Trophoblast cell (in vitro differentiated cells and primary cell): Measurements from ENCODE around the gene POGZ.

Experiments
- DNase-seq, 2 donors: peaks; one replicate each; pipeline ENCODE4 v3.0.0-alpha.2; 2016
- H2AFZ ChIP-seq: 2 replicates; pipeline ENCODE4 v1.6.1; 2013; ENCODE audit warnings: low read length, moderate library complexity, mild to moderate bottlenecking; ENCODE audit not compliant: insufficient read depth, poor library complexity
- H2AK5ac ChIP-seq: 2 replicates; pipeline ENCODE4 v1.6.1; 2013; ENCODE audit warnings: mild to moderate bottlenecking, low read length
- H2BK120ac ChIP-seq: 2 replicates; pipeline ENCODE4 v1.6.1; 2013; ENCODE audit warnings: low read length, mild to moderate bottlenecking, moderate library complexity; ENCODE audit not compliant: insufficient read depth, poor library complexity
- H2BK12ac ChIP-seq: 2 replicates; pipeline ENCODE4 v1.6.1; 2013; ENCODE audit warnings: mild to moderate bottlenecking, low read length, moderate library complexity
- H2BK5ac ChIP-seq: 2 replicates; pipeline ENCODE4 v1.6.1; 2013; ENCODE audit warnings: low read length, low read depth, moderate library complexity, mild to moderate bottlenecking; ENCODE audit not compliant: poor library complexity
- H3K14ac ChIP-seq: 2 replicates; pipeline ENCODE4 v1.6.1; 2013; ENCODE audit warnings: mild to moderate bottlenecking, low read length
- H3K18ac ChIP-seq: 2 replicates; pipeline ENCODE4 v1.6.1; 2013; ENCODE audit warnings: mild to moderate bottlenecking, low read length
- H3K23ac ChIP-seq: 2 replicates; pipeline ENCODE4 v1.6.1; 2013; ENCODE audit warnings: low read length
- H3K27ac ChIP-seq: 2 replicates; pipeline ENCODE4 v1.5.1; 2013; ENCODE audit warnings: low read depth, mild to moderate bottlenecking, inconsistent platforms, low read length, moderate library complexity
- H3K27me3 ChIP-seq: 2 replicates; pipeline ENCODE4 v1.6.1; 2013; ENCODE audit warnings: inconsistent platforms, mild to moderate bottlenecking, low read length, moderate library complexity; ENCODE audit not compliant: insufficient read depth
- H3K36me3 ChIP-seq, 2 experiments: 1 replicate in 1 of 2; 2 replicates in 1 of 2; pipeline ENCODE4 v1.6.1; 2013; ENCODE audit warnings: low read length in 2 of 2, mild to moderate bottlenecking in 2 of 2, moderate library complexity in 1 of 2; ENCODE audit not compliant: insufficient read depth in 2 of 2, control insufficient read depth in 1 of 2
- H3K4ac ChIP-seq: 2 replicates; pipeline ENCODE4 v1.6.1; 2013; ENCODE audit warnings: low read depth, mild to moderate bottlenecking, low read length, moderate library complexity
- H3K4me1 ChIP-seq, 2 experiments: 1 replicate in 1 of 2; 2 replicates in 1 of 2; pipeline ENCODE4 v1.6.1; 2013; ENCODE audit warnings: low read length in 2 of 2, mild to moderate bottlenecking in 2 of 2, moderate library complexity in 1 of 2; ENCODE audit not compliant: insufficient read depth in 2 of 2, control insufficient read depth in 1 of 2
- H3K4me2 ChIP-seq: 2 replicates; pipeline ENCODE4 v1.6.1; 2013; ENCODE audit warnings: inconsistent platforms, mild to moderate bottlenecking, low read length, moderate library complexity
- H3K4me3 ChIP-seq: 2 replicates; pipeline ENCODE4 v1.5.1; 2013; ENCODE audit warnings: mild to moderate bottlenecking, low read depth, low read length, inconsistent platforms
- H3K79me1 ChIP-seq: one replicate; pipeline ENCODE4 v1.6.1; 2013; ENCODE audit warnings: low read length
- H3K79me2 ChIP-seq: 2 replicates; pipeline ENCODE4 v1.6.1; 2013; ENCODE audit warnings: low read length, mild to moderate bottlenecking; ENCODE audit not compliant: control insufficient read depth, insufficient read depth, poor library complexity
- H3K9ac ChIP-seq: 2 replicates; pipeline ENCODE4 v1.6.1; 2013; ENCODE audit warnings: mild to moderate bottlenecking, low read length
- H3K9me3 ChIP-seq: 2 replicates; pipeline ENCODE4 v1.6.1; 2013; ENCODE audit warnings: low read depth, mild to moderate bottlenecking, control low read depth, inconsistent platforms, low read length; ENCODE audit not compliant: insufficient read depth
- H4K12ac ChIP-seq: 2 replicates; pipeline ENCODE4 v1.6.1; 2013; ENCODE audit warnings: low read depth, mild to moderate bottlenecking, low read length, moderate library complexity
- H4K8ac ChIP-seq: 2 replicates; pipeline ENCODE4 v1.6.1; 2013; ENCODE audit warnings: low read depth, mild to moderate bottlenecking, low read length, moderate library complexity
- H4K91ac ChIP-seq: one replicate; pipeline ENCODE4 v1.6.1; 2013; ENCODE audit warnings: low read depth, mild to moderate bottlenecking, low read length, moderate library complexity
- WGBS: extraction: QIAGEN DNeasy Blood & Tissue Kit; methylation state at CpG from one replicate; pipeline ENCODE4 v1.1.7; 2013; ENCODE audit warnings: missing lambda C conversion rate; ENCODE audit not compliant: insufficient read length, insufficient coverage; ENCODE audit errors: extremely low coverage; 5-methylcytosine and 5-hydroxymethylcytosine counted together

POGZ gene

DNA sequence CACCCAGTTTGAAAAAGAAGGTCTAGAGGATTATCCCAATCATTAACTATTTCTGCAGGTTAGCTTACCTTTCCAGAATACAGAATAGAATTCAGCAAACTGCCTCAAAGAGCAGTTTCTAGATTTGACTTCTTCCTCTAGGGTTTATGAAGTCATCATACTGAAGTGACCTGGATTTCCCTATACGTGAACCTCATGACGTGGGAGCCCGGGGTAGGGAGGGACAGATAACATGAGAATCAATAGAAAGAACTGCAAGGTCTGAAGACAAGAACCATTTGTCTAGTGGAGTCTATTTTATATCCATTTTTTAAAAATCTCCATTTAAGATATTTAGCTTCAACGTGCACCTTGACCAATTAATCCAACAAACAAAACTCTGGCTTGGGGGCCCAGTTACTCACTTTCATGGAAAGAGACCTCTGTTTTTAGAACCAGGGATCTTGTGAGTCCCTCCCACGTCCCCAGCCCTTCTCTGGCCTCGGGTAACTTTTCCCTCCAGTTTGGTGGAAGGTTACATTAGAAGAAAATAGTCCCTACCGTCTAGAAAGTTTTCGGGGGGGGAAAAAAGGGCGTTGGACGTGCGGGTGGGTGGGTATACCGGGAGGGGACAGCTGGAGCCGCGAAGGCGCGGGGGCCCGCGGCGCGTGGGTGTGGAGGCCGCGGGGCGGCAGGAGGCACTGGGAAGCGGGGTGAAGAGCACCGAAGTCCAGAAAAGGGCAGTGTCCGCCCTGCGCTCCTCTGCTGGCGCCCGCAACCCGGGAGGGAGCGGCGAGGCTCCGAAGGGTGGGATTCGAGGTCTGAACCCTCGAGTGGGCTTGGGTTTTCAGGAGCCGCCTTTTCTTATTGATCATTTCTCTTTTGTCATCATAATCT lies 13.8 kb upstream of the POGZ start:
- peak overlapping the region; percentile 92 for H2AFZ ChIP-seq
- H4K8ac ChIP-seq: peak overlapping the region; percentile 96
- H3K27ac ChIP-seq: no peak overlapping the region
- H3K27me3 ChIP-seq: no peaks in the 10 kb centered on the region
- H3K79me1 ChIP-seq: peaks cover 3% of the 10 kb centered on the region
- no peaks in the 10 kb centered on the region for H3K36me3 ChIP-seq
- no peak overlapping the region for H2AK5ac ChIP-seq
- no peak overlapping the region for H3K23ac ChIP-seq
- H4K12ac ChIP-seq: peak overlapping the region; percentile 80
- H3K9me3 ChIP-seq: no peaks in the 10 kb centered on the region
- H3K4ac ChIP-seq: peak overlapping the region; percentile 65
- H3K79me2 ChIP-seq: peaks cover 2% of the 10 kb centered on the region
- H2BK120ac ChIP-seq: peak overlapping the region; percentile 93
- H3K18ac ChIP-seq: peak overlapping the region; percentile 90
- peak overlapping the region; percentile 50 for H2BK5ac ChIP-seq
- DNase-seq: peak; percentile 6 to 65
- H4K91ac ChIP-seq: peak overlapping the region; percentile 95
- H3K4me2 ChIP-seq: peak overlapping the region; percentile 62
- peak overlapping the region; percentile 72 for H3K4me3 ChIP-seq
- H2BK12ac ChIP-seq: peak overlapping the region; percentile 84
- WGBS: no CpG with 5 or more reads among the region's 36 CpGs
- H3K9ac ChIP-seq: peak overlapping the region; percentile 84
- peak overlapping the region; percentile 95 for H3K14ac ChIP-seq
- H3K4me1 ChIP-seq: no peaks in the 10 kb centered on the region

DNA sequence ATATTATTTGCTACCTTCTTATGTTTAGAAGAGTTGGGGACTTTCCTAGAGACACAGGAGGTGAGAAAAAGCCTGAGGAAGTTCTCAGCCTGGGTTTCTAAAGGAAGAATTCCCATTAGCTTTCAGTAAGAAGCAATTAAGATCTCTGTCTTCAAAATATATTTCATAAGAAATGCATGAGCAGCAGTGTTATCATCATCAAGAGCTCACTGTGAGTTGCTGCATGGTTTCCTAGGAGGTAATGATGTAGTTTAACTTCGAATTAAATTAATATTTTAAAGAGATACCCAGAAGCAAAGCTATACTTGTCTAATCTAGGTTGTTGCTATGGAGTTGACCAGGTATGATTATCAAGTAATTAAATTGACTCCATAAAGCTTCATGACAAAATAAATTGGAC lies 5.7 kb upstream of the POGZ start:
- H3K4me2 ChIP-seq: no peak overlapping the region
- H3K27ac ChIP-seq: no peak overlapping the region
- H3K27me3 ChIP-seq: no peaks in the 10 kb centered on the region
- H2AFZ ChIP-seq: no peak overlapping the region
- H3K4me1 ChIP-seq: no peaks in the 10 kb centered on the region
- H3K9ac ChIP-seq: no peak overlapping the region
- no peak overlapping the region for H3K4ac ChIP-seq
- H3K9me3 ChIP-seq: no peaks in the 10 kb centered on the region
- H3K14ac ChIP-seq: no peak overlapping the region
- no peak overlapping the region for H2BK12ac ChIP-seq
- H3K4me3 ChIP-seq: no peak overlapping the region
- no peak overlapping the region for H4K12ac ChIP-seq
- H3K36me3 ChIP-seq: no peaks in the 10 kb centered on the region
- H3K79me1 ChIP-seq: no peaks in the 10 kb centered on the region
- no peak overlapping the region for H2BK5ac ChIP-seq
- H4K8ac ChIP-seq: no peak overlapping the region
- no CpG with 5 or more reads among the region's 1 CpG for WGBS
- no peak for DNase-seq
- no peak overlapping the region for H2AK5ac ChIP-seq
- H4K91ac ChIP-seq: no peak overlapping the region
- no peak overlapping the region for H3K23ac ChIP-seq
- H2BK120ac ChIP-seq: no peak overlapping the region
- H3K79me2 ChIP-seq: no peaks in the 10 kb centered on the region
- no peak overlapping the region for H3K18ac ChIP-seq

DNA sequence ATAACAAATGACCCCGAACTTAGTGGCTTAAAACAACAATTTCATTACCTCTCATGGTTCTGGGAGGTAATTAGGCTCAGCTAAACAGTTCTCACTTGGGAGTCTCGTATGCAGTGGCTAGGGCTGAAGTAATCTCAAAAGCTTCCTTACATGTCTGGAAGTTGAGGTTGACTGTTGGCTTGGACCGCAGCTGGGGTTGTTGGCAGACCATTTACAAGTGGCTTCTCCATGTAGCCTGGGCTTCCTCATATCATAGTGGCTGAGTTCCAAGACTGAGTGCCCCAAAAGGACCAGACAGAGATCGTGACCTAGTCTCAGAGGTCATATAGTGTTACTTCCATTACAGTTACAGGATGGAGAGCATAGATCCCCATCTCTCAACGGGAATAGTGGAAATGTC lies 2.4 kb upstream of the POGZ start:
- Histone ChIP-seq H2BK120ac (no peak overlapping the region), H3K18ac (no peak overlapping the region), H3K27ac (no peak overlapping the region), H3K4me3 (no peak overlapping the region), H3K9ac (no peak overlapping the region), H2BK5ac (no peak overlapping the region), H3K9me3 (no peaks in the 10 kb centered on the region), H2AFZ (no peak overlapping the region), H3K79me1 (peaks cover 8% of the 10 kb centered on the region), H4K8ac (no peak overlapping the region), H2AK5ac (no peak overlapping the region), H3K23ac (no peak overlapping the region), H4K91ac (no peak overlapping the region), H2BK12ac (no peak overlapping the region), H3K4ac (no peak overlapping the region), H4K12ac (no peak overlapping the region), H3K79me2 (peaks cover 9% of the 10 kb centered on the region), H3K27me3 (no peaks in the 10 kb centered on the region), H3K4me1 (peaks cover 0 to 2% of the 10 kb centered on the region in 2 experiments), H3K4me2 (no peak overlapping the region), H3K14ac (no peak overlapping the region), H3K36me3 (no peaks in the 10 kb centered on the region)
- WGBS: no CpG with 5 or more reads among the region's 5 CpGs
- DNase-seq: no peak

DNA sequence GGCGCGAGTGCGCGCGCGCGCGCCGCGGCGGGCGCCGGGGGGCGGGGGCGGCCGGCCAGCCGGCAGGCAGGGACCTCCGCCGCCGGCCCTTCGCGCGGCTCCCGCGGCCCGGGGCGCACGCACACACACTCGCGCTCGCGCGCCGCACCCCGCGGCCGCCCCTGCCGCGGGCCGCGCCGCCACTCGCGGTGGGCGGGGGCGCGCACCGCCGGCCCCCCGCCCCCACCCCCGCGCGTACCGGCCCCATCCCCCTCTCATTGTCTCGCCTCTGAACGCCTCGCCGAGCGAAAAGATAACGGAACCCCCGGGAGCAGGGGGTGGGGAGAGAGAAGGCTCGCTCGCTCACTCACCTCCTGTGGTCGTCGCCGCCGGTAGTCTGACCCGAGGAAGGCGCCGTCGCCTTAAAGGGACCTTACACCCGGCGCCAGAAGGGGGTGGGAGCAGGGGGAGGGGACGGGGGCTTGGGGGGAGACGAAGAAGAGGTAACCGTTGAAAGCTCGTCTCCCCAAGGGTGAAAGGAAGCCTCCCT lies 428 bp downstream of the POGZ start:
- Histone ChIP-seq H3K27ac (peak overlapping the region; percentile 87), H4K12ac (no peak overlapping the region), H2AFZ (no peak overlapping the region), H2BK12ac (no peak overlapping the region), H4K91ac (peak overlapping the region; percentile 91), H3K4me2 (peak overlapping the region; percentile 48), H3K9me3 (no peaks in the 10 kb centered on the region), H3K4ac (peak overlapping the region; percentile 97), H4K8ac (peak overlapping the region; percentile 92), H3K4me1 (peaks cover 0 to 2% of the 10 kb centered on the region in 2 experiments), H3K36me3 (peaks cover 0 to 1% of the 10 kb centered on the region in 2 experiments), H3K14ac (peak overlapping the region; percentile 97), H3K79me1 (peaks cover 8% of the 10 kb centered on the region), H3K23ac (no peak overlapping the region), H3K18ac (peak overlapping the region; percentile 98), H3K27me3 (no peaks in the 10 kb centered on the region), H3K9ac (peak overlapping the region; percentile 97), H2BK5ac (peak overlapping the region; percentile 89), H2AK5ac (no peak overlapping the region), H3K4me3 (peak overlapping the region; percentile 96), H2BK120ac (peak overlapping the region; percentile 85), H3K79me2 (peaks cover 11% of the 10 kb centered on the region)
- WGBS: no CpG with 5 or more reads among the region's 77 CpGs
- DNase-seq: peak; percentile 9 to 58
